Measurements from ENCODE around the gene IL34. TPM values are rescaled to one million over a fixed set of nuclear protein-coding genes. Genes with fewer than 3 reads are reported as not detected.

IL34 gene
- total RNA-seq, 4 donors from 2014 or later: 1.1 to 1.4 TPM; not detected in 2

DNA sequence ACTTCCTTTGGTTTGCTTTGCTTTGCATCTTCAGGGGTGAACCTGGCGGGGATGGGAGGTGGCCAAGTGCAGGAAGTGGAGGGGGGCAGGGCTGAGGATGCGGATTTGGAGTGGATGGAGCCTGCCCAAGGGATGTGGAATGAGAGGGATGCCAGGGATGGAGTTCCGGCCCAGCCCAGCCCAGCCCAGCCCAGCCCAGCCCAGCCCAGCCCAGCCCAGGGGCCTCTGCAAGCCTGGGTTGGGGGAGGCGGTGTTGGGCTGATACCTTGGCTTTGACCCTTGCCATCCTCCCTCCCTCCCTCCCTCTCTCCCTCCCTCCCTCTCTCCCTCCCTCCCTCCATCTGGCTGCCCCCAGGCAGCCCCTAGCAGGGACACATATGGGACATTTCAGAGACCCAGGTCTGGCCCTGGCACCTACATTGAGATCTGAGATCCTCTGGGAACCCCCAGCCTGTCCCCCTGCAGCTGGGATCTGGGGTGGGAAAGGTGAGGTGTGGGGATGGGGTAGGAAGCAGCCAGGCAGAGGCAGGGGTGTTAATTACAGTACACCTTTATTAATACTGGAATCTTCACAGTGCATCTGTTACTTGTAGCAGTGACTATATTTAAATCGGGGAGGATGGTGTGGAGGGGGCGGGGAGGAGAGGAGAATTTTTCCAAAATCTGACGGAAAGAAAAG is 14.5 kb downstream of the IL34 start:
- no peak for DNase-seq
- Histone ChIP-seq H3K4me3 (no peak overlapping the region), H3K4me1 (peaks cover 0 to 14% (median 9%) of the 10 kb centered on the region in 4 donors), H3K27ac (no peak overlapping the region), H3K27me3 (no peaks in the 10 kb centered on the region), H3K36me3 (peaks cover 0 to 10% (median 3%) of the 10 kb centered on the region in 4 donors), H3K9me3 (no peaks in the 10 kb centered on the region)
- TF ChIP-seq CTCF (IDR thresholded peaks at IDR 0.05): no peak
- no peak for TF ChIP-seq EP300 (IDR thresholded peaks at IDR 0.05; ENCODE audit: low read depth)
- no peak for TF ChIP-seq POLR2AphosphoS5 (IDR thresholded peaks at IDR 0.05)
- no peak for TF ChIP-seq POLR2A (IDR thresholded peaks at IDR 0.05)
- intact Hi-C loops (cut with DNase I; ENCODE audit: low total_unique reads) (no loop called here), in situ Hi-C loops (cut with MboI; ENCODE audit: low pct_ligation_motif_present in 1 of 4, low pct_unique_long_range_greater_than_20kb in 1 of 4, low sequenced_read_pairs in 3 of 4) (loop anchor here in 2 of 4 donors (25.0 kb wide), 1 partner anchor 299 kb away; no protein-coding TSS in a partner anchor)
- WGBS, 2 donors (ENCODE audit: low coverage in 1 of 2): 37 to 48% methylated on average over 2 to 7 of the region's 7 CpGs

- H3K27me3 ChIP-seq: no peaks in the 10 kb centered on the region
- H3K27ac ChIP-seq: peak overlapping the region in 2 of 4 donors; percentile 33 to 66
These were observed 15.2 kb downstream of the IL34 start for GRCh38 chr16:70661534-70661917.

DNA sequence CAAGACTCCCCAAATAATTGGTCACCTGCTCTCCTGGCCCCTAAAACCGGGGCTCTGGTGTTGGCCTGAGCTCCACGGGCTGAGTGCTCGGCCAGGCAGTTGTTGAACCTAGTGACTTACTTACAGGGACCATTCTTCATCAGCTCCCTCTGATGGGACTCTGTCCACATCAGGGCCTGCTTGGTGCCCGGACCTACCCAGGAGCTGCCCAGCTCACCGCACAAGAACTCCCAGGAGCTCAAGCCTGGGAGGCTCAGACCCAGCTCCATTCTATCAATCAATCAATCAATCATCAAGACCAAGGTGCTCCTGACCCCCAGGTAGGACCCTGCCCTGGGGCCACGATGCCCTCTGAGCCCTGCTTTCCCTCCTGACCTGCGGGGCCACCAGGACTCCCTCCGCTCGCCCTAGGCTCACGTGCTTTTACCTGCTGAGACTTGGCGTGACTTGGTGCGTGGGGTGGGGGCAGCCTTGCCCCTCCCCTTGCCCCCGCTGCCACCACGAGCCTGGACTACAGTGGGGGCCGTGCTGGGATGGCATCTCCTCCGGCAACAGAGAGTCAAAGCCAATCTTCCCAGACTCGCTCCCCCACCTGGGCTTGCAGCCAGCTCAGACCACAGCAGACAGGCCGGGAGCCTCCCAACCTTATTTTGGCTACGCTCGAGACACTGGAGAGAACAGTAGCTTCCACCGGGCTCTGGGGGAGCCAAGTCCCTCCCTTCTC is 15.7 kb downstream of the IL34 start:
- peaks cover 0 to 20% (median 5%) of the 10 kb centered on the region in 4 donors for H3K36me3 ChIP-seq
- no peak for DNase-seq
- in situ Hi-C loops (cut with MboI; ENCODE audit: low pct_ligation_motif_present in 1 of 4, low pct_unique_long_range_greater_than_20kb in 1 of 4, low sequenced_read_pairs in 3 of 4): loop anchor here in 2 of 4 donors (25.0 kb wide), 1 partner anchor 300 kb away; no protein-coding TSS in a partner anchor
- peaks cover 0 to 14% (median 9%) of the 10 kb centered on the region in 4 donors for H3K4me1 ChIP-seq
- H3K4me3 ChIP-seq: no peak overlapping the region
- H3K27me3 ChIP-seq: no peaks in the 10 kb centered on the region
- intact Hi-C loops (cut with DNase I; ENCODE audit: low total_unique reads): no loop called here
- H3K9me3 ChIP-seq: no peaks in the 10 kb centered on the region
- WGBS, 2 donors (ENCODE audit: low coverage in 1 of 2): 71% methylated on average over 20 of the region's 21 CpGs; no CpG with 5 or more reads in 1 of the 2 donors
- H3K27ac ChIP-seq: peak overlapping the region; percentile 27 to 66 (median 40)
- TF ChIP-seq CTCF (IDR thresholded peaks at IDR 0.05): no peak
- no peak for TF ChIP-seq POLR2A (IDR thresholded peaks at IDR 0.05)
- no peak for TF ChIP-seq EP300 (IDR thresholded peaks at IDR 0.05; ENCODE audit: low read depth)
- TF ChIP-seq POLR2AphosphoS5 (IDR thresholded peaks at IDR 0.05): no peak

More at GRCh38 chr16:70661534-70661917, 15.2 kb downstream of the IL34 start:
- 67 to 84% methylated on average over 8 to 17 of the region's 17 CpGs for WGBS, 2 donors (ENCODE audit: low coverage in 1 of 2)
- no peaks in the 10 kb centered on the region for H3K9me3 ChIP-seq
- no peak overlapping the region for H3K4me3 ChIP-seq
- H3K4me1 ChIP-seq: peaks cover 0 to 14% (median 9%) of the 10 kb centered on the region in 4 donors
- no peak for DNase-seq
- in situ Hi-C loops (cut with MboI; ENCODE audit: low pct_ligation_motif_present in 1 of 4, low pct_unique_long_range_greater_than_20kb in 1 of 4, low sequenced_read_pairs in 3 of 4): loop anchor here in 2 of 4 donors (25.0 kb wide), 1 partner anchor 299 kb away; no protein-coding TSS in a partner anchor
- intact Hi-C loops (cut with DNase I; ENCODE audit: low total_unique reads): no loop called here
- TF ChIP-seq POLR2A (IDR thresholded peaks at IDR 0.05) (no peak), CTCF (IDR thresholded peaks at IDR 0.05) (no peak), EP300 (IDR thresholded peaks at IDR 0.05; ENCODE audit: low read depth) (no peak), POLR2AphosphoS5 (IDR thresholded peaks at IDR 0.05) (no peak)
- peaks cover 0 to 15% (median 3%) of the 10 kb centered on the region in 4 donors for H3K36me3 ChIP-seq

GRCh38 chr16:70662991-70663523 is 16.7 kb downstream of the IL34 start:
- TF ChIP-seq EP300 (IDR thresholded peaks at IDR 0.05; ENCODE audit: low read depth) (no peak), POLR2A (IDR thresholded peaks at IDR 0.05) (no peak), POLR2AphosphoS5 (IDR thresholded peaks at IDR 0.05) (no peak), CTCF (IDR thresholded peaks at IDR 0.05) (no peak)
- no peaks in the 10 kb centered on the region for H3K9me3 ChIP-seq
- in situ Hi-C loops (cut with MboI; ENCODE audit: low pct_ligation_motif_present in 1 of 4, low pct_unique_long_range_greater_than_20kb in 1 of 4, low sequenced_read_pairs in 3 of 4): loop anchor here in 2 of 4 donors (25.0 kb wide), 1 partner anchor 301 kb away; no protein-coding TSS in a partner anchor
- peaks cover 0 to 14% (median 9%) of the 10 kb centered on the region in 4 donors for H3K4me1 ChIP-seq
- no peaks in the 10 kb centered on the region for H3K27me3 ChIP-seq
- no peak for DNase-seq
- H3K4me3 ChIP-seq: no peak overlapping the region
- intact Hi-C loops (cut with DNase I; ENCODE audit: low total_unique reads): no loop called here
- H3K27ac ChIP-seq: peak overlapping the region; percentile 27 to 66 (median 40)
- peaks cover 0 to 20% (median 5%) of the 10 kb centered on the region in 4 donors for H3K36me3 ChIP-seq
- 75% methylated on average over 9 of the region's 13 CpGs; no CpG with 5 or more reads in 1 of the 2 donors for WGBS, 2 donors (ENCODE audit: low coverage in 1 of 2)

Data from transverse colon (tissue), 4 donors.